Fibroblast of skin of left biceps (primary cell): ENCODE results near the gene LAMA4.
"Not testable (repeated sequence)": the region's sequence is repeated elsewhere in the genome, so short reads cannot be mapped to it uniquely, and the experiment has no call there.

Source experiments
- DNase-seq, 2 experiments: peaks; one replicate each; pipeline ENCODE4 v3.0.0-alpha.2; 2013; ENCODE audit warnings: low read depth in 2 of 2

LAMA4 gene

DNA sequence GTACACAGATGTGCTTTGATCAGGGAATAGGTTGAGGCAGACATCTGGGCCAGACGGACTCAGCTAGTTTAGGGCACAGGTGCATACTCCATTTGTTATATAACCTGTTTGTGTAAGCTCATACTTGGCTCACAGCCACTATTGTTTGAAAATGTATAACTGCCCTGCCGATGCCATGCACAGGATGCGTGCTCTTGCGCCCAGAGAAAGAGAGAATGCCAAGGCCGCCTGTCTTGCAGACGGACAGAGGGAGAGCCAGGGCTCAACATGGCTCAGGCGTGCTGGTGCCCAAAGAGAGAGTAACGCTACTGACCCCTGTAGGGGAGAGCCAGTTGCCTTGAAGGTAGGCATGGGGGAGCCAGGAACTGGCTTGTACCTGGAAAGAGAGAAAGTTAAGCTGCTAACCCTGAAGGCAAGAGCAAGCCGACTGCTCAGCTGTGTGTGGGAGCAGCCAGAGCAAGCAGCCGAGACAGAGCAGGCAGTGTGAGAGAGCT lies 109.2 kb downstream of the LAMA4 start:
- DNase-seq, result no peak

DNA sequence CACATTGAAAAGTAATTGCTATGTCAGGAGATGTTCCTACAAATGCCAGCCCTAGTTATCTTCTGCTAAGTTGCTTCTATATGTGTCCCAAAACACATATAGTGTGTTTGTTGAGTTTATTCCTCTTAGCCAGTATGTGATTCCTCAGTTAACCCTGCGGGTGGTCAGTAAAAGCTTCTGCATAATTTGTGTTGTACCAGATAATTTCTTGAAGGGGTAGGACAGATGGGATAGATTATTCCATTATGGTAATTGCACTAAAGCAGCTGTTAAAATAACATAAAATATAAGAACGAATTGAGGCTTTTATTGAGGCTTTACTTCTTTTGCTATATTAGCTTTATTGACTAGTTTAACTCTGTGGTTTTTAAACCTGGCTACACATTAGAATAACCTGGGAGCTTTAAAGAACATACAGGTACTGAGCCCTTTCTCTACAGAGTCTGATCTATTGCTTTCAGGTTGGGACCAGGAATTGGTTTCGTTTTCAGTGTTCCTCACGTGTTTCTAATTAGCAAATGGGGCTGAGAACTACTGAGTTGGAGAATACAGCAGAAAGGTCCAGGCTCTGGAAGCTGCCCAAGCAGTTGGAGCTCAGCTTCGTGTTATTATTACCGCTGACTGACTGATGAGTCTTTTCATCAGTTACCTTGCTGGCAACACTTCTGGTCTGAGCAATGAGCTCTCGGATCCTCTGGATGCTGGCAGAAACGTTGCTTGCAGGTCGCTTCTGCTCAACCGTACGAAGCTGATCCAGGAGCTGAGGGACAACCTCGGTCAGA lies 110.0 kb downstream of the LAMA4 start:
- DNase-seq, result peak; percentile 54 to 62

DNA sequence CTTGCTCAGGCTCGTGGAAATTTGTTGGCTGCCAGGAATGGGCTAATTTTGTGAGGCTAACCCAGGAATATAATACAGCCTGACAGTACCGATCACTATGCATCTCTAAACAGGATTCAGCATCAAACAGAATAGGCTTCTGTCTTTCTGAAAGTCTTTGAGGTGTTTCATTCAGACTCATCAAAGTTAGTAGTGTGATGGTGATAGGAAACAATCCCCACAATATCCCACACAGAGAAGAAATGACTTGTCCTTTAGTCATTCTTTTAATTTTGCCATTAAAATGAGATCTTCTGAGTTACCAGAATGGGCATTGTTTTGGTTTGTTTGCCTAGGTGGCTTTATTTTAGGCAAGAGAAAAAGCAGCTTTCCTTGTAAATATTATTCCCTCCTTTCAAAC lies 112.7 kb downstream of the LAMA4 start:
- no peak for DNase-seq

DNA sequence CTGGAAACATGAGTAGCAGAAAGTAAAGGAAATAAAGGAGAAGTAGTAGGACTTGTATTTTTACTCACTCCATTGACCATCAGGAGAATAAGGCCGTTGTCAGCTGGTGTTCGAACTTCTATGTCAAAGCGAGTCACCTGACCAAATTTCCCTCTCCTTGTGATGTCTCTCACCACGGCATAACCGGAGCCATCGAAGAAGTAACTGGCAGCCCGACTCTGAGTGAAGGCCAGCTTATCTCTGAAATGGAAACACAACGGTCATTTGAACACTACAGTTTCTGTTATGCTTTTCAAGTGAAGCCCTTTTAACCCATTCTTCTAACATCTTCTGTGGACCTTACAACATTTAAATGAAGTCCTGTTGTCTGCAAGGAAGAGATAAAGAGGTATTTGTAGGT lies 115.3 kb downstream of the LAMA4 start:
- DNase-seq, result no peak

DNA sequence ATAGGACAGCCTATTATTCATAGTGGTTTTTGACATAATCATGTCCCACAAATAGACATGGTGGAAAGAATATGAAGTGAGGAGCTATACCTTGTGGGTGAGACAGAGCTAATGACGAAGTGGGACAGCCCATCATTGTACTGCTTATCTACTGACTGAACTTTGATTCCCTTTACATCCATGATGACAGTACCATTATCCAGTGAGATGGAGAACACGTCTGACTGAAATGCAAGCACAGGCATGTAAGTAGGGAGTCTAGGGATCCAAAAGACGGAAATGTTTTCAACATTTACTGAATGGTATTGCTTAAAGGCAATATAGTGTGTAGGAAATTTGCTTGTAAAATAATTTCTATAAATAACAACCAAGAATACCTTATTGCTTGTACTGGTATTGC lies 123.5 kb downstream of the LAMA4 start:
- DNase-seq, result no peak

DNA sequence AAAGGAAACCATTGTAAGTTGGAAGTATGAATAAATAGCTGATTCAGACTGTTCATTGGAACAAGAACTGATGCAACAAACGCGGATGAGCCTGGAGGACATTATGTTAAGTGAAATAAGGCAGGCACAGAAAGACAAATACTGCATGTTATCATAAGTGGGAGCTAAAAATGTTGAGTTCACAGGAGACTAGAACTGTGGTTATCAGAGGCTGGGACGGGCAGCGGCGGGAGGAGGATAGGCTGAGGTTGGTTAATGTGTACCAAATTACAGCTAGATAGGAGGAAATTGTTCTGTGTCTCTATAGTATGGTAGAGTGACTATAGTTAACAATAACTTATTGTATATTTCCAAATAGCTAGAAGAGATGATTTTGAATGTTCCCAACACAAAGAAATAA lies 126.2 kb downstream of the LAMA4 start:
- DNase-seq, result no peak

DNA sequence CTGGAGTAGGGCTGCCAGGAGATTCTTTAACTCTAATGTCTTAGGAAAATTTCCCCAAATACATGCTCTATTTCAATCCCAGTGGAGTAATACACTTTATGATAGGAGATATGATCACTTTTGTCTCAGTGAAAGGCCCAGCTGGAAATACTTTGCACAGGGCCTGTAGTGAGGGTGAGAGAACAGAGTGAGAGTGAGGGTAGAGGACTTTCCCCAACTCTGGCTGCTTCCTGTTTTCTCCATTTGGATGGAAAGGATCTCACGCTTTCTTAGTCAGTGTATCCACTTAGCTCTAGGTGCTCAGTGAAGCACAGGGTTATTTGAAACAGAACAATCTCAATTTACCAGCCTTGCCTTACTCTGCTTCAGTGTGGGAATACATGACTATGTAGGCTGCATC lies 130.4 kb downstream of the LAMA4 start:
- no peak for DNase-seq

DNA sequence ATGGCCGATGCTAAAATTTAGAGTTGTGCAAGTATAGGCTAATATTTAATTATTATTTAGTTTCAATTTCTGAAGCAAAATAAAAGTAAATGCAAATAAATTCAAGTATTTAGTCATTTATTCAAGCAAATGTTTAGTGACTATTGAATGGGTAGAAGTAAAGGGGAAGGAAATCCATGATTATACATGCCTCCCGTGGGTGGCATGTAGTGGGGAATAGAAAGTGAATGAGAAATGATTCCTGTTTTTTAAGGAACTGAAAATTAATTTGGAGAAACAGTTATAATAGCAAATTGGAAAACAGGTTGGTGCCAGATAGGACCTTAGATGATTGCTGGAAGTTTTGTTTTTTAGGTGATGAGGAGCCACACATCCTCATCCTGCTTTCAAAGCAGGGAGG lies 131.6 kb downstream of the LAMA4 start:
- no peak for DNase-seq

DNA sequence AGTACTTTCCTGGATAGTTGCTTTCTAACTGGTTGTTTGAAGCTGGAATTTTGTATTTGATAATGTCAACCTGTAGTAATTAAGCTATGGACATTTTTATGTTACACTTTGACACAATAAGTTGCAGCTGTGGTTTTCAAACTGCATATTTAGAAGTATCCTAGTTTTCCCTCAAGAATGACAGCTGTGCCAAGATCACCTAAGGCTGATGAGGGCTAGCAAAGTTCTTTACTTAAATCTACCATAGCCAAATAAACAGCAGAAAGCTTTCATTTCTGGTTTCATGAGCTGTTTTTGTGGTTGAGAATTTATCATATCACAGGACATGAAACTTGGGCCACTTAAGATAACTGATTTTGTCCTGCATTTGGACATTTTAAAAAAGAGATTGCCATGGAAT lies 136.3 kb downstream of the LAMA4 start:
- DNase-seq, result no peak

DNA sequence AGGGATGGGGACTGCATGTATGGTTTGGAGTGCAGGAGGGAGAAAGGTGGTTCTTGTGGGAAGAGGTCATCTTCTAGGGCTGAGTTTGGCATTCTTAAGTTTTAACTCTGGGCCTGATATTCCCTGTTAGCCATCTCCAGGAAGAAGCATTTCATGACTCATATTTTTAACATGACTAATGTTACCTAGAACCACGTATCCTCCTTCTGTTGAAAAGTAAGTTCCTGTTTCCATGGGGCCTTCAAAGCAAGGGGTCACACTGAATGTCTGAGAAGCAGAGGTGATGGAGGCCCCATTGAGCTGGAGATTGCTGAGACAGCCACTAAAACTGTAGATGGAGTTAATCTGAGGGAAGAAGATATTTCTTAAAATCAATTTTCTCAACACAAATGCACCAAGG lies 136.8 kb downstream of the LAMA4 start:
- DNase-seq, result peak in 1 of 2 experiments; percentile 1

DNA sequence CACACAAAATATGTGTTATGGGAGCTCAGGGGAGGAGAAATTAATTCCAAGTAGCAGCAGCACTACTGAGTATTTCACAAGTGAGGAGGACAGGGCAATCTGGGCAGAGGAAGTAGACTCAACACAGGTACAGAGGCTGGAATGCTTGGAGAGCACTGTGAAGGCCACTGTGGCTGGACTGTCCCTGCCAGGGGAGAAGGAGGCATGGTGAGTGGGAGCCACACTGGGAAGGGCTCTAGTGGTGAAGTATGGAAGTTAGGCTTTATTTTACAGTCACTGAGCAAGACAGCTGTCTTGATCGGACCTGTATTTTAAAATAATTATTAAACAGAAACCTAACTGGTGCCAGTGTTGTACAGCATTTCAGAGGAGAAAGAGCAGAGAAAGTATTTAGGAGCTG lies 138.1 kb downstream of the LAMA4 start:
- no peak for DNase-seq

DNA sequence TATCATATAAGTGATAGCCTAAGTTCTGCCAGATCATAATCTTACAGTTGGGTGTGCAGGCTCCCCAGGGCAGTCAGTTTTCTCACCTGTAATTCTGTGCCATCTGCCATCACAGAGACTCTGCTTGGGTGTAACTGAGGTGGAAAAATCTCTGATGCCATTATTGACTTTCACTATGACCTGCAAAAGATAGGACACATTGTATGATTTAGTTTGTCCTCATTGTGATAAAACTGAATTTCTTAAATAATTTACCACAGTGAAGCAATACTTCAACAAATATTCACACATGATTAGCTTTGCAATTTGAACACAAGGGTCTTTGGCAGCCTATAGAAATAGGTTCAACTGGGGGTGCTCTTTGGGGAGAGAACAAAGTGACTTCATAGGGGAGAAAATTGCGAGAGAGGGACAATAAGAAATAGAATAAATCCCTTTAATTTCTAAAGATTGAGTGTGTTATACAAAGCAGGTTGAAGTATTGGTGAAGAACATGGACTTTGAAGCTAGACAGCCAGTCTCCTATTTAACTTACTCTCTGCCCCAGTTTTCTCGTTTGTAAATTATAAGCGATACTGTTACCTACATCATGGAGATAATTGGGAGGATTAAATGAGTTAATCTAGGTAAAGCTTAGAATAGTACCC lies 139.7 kb downstream of the LAMA4 start:
- no peak for DNase-seq

DNA sequence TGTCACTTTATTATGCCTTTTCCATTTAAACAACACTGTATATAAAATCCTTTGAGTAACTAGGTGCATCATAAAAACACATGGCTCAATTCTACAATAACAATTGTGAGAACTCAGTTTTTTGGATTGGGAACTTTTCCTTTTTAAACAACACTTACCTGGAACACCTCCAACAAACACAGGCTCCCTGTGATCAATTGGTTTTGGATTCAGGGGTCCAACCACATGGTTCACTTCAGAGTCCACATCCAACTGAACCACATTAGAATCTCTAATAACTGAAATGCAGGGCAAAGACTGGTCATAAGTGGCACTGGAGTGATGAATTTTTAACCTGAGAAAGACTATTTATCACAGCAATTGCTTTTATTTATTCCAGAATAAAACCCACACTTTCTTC lies 140.4 kb downstream of the LAMA4 start:
- no peak for DNase-seq

DNA sequence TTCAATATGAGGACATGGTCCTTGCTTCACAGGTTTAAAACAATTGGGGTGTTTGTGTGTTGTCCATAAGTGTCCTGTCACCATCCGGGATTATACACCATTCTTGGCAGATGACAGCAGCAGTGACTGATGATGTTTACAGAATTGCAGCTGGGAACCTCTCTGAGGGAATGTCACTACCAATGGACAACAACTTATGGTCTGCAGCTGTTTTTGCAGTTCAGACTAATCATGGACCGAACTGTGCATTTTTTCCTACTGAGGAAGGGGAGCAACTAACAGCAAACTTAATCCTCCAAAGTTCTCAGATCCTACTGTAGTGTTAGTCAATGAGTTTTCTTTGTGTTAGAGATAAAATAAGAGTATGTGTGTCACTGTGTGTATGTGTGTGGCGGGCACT lies 140.9 kb downstream of the LAMA4 start:
- DNase-seq, result no peak

DNA sequence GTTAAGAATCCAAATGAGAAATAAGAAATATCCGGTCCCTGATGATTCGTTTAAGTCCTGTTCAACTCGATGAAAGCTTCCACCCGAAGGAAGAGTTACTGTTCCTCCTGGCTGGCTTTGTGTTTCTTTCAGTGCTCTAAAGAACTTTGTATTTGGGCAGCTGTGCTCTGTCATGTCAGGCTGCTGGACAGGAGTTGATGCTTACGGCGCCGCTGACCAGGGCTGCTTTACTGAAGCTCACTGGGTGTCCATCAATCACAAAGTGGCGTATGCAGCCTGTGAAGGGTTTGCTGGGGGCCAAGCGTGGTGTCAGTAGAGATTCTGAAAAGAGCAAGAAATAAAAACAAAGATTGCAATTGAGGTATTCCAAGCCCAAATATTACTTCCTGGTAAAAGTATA lies 145.1 kb downstream of the LAMA4 start:
- no peak for DNase-seq

DNA sequence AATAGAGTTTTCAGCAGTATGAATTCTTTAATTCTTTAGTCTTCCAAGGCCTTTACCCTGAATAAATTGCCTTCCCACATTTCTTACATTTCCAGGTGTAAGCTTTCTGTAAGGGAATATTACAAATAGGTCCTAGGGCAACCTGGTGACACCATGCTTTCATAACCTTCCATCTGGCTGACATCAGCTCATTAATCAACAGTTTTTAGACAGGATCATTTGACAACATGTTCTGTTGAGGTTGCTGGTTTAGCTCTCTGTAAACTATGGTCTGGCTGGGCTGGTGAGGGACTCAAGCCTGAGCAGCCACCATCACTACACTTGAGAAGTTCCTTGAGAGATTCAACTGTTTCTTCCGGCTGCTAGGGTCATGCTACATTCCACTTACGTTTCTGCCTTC lies 147.8 kb downstream of the LAMA4 start:
- no peak for DNase-seq

DNA sequence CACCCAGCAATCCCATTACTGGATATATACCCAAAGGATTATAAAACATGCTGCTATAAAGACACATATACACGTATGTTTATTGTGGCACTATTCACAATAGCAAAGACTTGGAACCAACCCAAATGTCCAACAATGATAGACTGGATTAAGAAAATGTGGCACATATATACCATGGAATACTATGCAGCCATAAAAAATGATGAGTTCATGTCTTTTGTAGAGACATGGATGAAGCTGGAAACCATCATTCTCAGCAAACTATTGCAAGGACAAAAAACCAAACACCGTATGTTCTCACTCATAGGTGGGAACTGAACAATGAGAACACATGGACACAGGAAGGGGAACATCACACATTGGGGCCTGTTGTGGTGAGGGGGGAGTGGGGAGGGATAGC lies 148.3 kb downstream of the LAMA4 start:
- not testable (repeated sequence) for DNase-seq

DNA sequence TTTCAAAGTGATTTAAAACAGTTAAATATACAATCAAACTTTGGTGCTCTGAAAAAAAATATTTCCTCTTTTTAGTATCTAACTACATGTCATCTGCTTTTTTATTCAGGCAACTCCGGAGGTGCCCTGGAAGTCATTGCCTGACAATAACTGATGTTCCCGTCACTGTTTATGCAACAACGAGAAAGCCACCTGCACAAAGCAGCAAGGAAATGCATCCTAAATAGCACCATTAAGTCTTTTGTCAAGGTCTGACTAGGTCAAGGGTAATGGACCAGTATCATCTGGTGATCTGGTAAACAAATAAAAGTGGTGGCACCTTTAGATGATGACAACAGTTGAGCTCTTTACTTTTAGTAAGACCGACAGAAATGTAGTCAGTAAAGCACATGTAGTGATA lies 153.8 kb downstream of the LAMA4 start:
- no peak for DNase-seq

DNA sequence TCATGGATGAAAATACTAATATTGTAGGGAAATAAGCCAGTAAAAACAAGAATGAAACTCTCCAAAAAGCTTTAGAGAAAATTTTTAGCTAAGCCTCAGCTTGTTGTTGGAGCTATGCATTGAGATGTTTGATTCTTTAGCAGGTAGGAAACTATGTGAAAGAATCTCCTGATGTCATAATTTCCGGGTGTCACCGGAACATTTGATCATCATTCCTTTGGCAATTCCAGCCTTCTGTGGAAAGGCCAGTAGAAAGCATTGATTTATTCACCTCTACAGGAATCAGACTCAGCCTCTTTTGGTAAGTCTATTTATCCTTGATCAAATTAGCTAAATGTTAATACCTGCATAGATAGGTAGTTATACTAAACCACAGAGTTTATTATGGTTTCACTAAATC lies 157.5 kb downstream of the LAMA4 start:
- no peak for DNase-seq

DNA sequence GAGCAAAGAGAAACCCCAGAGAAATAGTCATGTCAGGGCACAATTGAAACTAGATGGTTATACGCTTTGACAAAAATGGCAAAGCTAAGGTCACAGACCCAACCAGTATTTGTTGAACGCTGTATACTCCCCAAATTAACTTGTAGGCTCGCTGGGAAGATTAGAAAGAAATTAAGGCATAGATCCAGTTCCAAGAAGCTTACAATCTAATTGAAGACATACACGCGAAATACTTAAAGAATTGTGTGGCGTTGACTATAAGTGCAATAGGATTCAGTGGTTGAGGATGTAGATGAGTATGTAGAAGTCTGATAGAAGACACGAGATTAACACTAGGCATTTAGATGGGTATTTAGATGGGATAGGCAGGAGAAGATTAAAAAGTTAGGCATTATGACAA lies 166.5 kb downstream of the LAMA4 start:
- no peak for DNase-seq

DNA sequence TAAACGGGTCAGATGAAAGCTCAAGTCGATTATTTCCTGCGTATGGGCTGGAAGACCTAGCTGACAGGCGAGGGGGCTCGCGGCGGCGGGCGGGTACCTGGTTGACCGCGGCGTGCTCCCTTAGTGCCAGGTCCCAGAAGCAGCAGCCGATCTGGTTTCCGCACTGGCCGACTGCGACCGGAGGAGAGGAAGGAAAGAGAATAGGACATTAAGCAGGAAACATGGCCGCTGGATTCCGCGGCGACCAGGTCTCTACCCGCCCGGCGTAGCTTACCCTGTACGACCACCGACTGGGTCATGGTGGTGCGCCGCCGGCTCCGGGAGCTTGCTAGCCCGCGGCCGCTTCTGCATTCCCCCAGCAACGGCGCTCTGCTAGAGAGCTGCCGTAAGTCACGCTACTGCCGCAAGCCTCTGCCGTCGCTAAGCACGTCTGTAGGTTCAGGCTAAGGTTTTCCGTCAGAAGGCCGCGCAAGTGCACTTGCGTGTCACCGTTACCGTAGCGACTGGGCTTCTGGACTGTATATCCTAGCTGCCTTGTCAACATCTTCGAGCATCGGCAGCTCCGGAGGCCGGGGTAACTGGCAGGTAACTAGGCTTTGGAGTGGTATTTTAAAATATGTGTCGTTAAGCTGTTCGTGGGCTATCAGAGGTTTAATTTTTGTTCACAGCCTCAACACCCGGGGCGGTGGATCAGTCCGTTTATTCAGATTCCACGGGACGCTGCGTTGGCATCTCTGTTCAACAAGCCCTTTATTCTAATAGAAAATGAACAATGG lies 167.0 kb downstream of the LAMA4 start, which contains the start of the genes FAM229B and TUBE1:
FAM229B (plus strand) TSS at position 456 of the 776 bp plus-strand sequence. CDS start 11,693 bp downstream, outside the sequence.
TUBE1 (minus strand) TSS at position 347 of the 776 bp plus-strand sequence; CDS start at position 299, 48 bp downstream.
- peak; percentile 90 to 91 for DNase-seq

DNA sequence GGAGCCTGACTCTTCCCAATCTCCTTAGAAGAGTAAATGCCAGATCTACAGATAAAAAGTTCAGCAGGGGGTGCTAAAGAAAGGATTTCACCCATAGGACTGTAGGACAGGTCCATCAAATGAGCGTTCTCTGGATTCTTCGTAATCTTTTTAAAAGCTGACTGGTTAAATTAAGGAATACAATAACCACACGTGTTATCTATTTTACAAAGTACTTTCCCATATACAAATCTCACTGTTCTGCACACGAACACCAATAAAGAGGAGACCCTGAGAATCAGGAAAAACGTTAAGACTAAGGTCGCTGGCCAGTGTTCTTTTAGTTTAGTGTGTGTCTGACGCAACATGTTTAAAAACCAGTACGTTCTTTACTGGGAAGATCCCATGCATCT lies 167.6 kb downstream of the LAMA4 start:
- peak in 1 of 2 experiments; percentile 34 for DNase-seq
